Measurements from ENCODE around the gene HDAC4. TPM values are rescaled to one million over a fixed set of nuclear protein-coding genes. Genes with fewer than 3 reads are reported as not detected.

HDAC4 gene
- total RNA-seq, 1 experiment from 2014 or later = 44.4 TPM

- DNase-seq (ENCODE audit: low spot score) = no peak
- no peak overlapping the region for H3K4me3 Mint-ChIP-seq
- H3K36me3 Mint-ChIP-seq = peaks cover 9% of the 10 kb centered on the region
- no peak overlapping the region for H3K27ac Mint-ChIP-seq
- CTCF ChIA-PET = no interaction called here
- TF ChIP-seq ZNF138 (CRISPR knock-in tag; conservative IDR thresholded peaks at IDR 0.05) (no peak), ZNF232 (CRISPR knock-in tag; IDR thresholded peaks at IDR 0.05) (no peak), CTCF (IDR thresholded peaks at IDR 0.05) (no peak), TCF7 (CRISPR knock-in tag; IDR thresholded peaks at IDR 0.05; ENCODE audit: low read depth) (no peak), RELA (CRISPR knock-in tag; IDR thresholded peaks at IDR 0.05; ENCODE audit: borderline replicate concordance) (no peak), ARID4B (CRISPR knock-in tag; IDR thresholded peaks at IDR 0.05; ENCODE audit: borderline replicate concordance) (no peak), ATF3 (CRISPR knock-in tag; conservative IDR thresholded peaks at IDR 0.05) (no peak), AR (CRISPR knock-in tag; IDR thresholded peaks at IDR 0.05) (no peak), JUN (CRISPR knock-in tag; IDR thresholded peaks at IDR 0.05) (no peak), ZNF263 (CRISPR knock-in tag; IDR thresholded peaks at IDR 0.05; ENCODE audit: low read depth) (no peak), EMX1 (CRISPR knock-in tag; IDR thresholded peaks at IDR 0.05) (no peak), GTF2I (CRISPR knock-in tag; conservative IDR thresholded peaks at IDR 0.05) (no peak), ESRRA (CRISPR knock-in tag; IDR thresholded peaks at IDR 0.05; ENCODE audit: borderline replicate concordance) (no peak)
- TF ChIP-seq, protein P1, sequence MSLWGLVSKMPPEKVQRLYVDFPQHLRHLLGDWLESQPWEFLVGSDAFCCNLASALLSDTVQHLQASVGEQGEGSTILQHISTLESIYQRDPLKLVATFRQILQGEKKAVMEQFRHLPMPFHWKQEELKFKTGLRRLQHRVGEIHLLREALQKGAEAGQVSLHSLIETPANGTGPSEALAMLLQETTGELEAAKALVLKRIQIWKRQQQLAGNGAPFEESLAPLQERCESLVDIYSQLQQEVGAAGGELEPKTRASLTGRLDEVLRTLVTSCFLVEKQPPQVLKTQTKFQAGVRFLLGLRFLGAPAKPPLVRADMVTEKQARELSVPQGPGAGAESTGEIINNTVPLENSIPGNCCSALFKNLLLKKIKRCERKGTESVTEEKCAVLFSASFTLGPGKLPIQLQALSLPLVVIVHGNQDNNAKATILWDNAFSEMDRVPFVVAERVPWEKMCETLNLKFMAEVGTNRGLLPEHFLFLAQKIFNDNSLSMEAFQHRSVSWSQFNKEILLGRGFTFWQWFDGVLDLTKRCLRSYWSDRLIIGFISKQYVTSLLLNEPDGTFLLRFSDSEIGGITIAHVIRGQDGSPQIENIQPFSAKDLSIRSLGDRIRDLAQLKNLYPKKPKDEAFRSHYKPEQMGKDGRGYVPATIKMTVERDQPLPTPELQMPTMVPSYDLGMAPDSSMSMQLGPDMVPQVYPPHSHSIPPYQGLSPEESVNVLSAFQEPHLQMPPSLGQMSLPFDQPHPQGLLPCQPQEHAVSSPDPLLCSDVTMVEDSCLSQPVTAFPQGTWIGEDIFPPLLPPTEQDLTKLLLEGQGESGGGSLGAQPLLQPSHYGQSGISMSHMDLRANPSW (CRISPR knock-in tag; conservative IDR thresholded peaks at IDR 0.05; ENCODE audit: low read depth) = no peak
- TF ChIP-seq, protein P2, sequence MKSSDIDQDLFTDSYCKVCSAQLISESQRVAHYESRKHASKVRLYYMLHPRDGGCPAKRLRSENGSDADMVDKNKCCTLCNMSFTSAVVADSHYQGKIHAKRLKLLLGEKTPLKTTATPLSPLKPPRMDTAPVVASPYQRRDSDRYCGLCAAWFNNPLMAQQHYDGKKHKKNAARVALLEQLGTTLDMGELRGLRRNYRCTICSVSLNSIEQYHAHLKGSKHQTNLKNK (CRISPR knock-in tag; IDR thresholded peaks at IDR 0.05) = no peak
- TF ChIP-seq, protein P3, sequence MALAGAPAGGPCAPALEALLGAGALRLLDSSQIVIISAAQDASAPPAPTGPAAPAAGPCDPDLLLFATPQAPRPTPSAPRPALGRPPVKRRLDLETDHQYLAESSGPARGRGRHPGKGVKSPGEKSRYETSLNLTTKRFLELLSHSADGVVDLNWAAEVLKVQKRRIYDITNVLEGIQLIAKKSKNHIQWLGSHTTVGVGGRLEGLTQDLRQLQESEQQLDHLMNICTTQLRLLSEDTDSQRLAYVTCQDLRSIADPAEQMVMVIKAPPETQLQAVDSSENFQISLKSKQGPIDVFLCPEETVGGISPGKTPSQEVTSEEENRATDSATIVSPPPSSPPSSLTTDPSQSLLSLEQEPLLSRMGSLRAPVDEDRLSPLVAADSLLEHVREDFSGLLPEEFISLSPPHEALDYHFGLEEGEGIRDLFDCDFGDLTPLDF (CRISPR knock-in tag; IDR thresholded peaks at IDR 0.05) = no peak
- H3K27me3 Mint-ChIP-seq (ENCODE audit: low read depth) = no peaks in the 10 kb centered on the region
- no peak for ATAC-seq
- POLR2A ChIA-PET = no interaction called here
- peaks cover 25% of the 10 kb centered on the region for H3K4me1 Mint-ChIP-seq
- no peaks in the 10 kb centered on the region for H3K9me3 Mint-ChIP-seq
Observed at GRCh38 chr2:239322416-239323086, 78.3 kb downstream of the HDAC4 start.

All from WTC11 (cell line).